Measurements from ENCODE around the gene ADARB2.
A peak's percentile ranks its signal among the peaks of the same experiment; 100 is the strongest.

ADARB2 gene

GRCh38 chr10:1149793-1150637 is 587.3 kb downstream of the ADARB2 start:
- H3K27me3 ChIP-seq (ENCODE audit: insufficient read depth, low read depth): no peaks in the 10 kb centered on the region

GRCh38 chr10:1148855-1149605 is 588.3 kb downstream of the ADARB2 start:
- Histone ChIP-seq H3K27ac (no peak overlapping the region), H2AFZ (ENCODE audit: low read depth) (no peak overlapping the region), H3K27me3 (ENCODE audit: insufficient read depth, low read depth) (no peaks in the 10 kb centered on the region), H3K4me1 (ENCODE audit: low read depth, poor library complexity, severe bottlenecking) (no peaks in the 10 kb centered on the region), H3K4me2 (no peak overlapping the region), H4K20me1 (ENCODE audit: insufficient read depth) (no peaks in the 10 kb centered on the region), H3K9ac (no peak overlapping the region), H3K36me3 (ENCODE audit: insufficient read depth) (no peaks in the 10 kb centered on the region), H3K79me2 (ENCODE audit: insufficient read depth, low read depth) (no peaks in the 10 kb centered on the region), H3K4me3 (IDR thresholded peaks at IDR 0.05; ENCODE audit: insufficient read depth, low read depth, low read length) (no peak overlapping the region)
- TF ChIP-seq, protein P1, sequence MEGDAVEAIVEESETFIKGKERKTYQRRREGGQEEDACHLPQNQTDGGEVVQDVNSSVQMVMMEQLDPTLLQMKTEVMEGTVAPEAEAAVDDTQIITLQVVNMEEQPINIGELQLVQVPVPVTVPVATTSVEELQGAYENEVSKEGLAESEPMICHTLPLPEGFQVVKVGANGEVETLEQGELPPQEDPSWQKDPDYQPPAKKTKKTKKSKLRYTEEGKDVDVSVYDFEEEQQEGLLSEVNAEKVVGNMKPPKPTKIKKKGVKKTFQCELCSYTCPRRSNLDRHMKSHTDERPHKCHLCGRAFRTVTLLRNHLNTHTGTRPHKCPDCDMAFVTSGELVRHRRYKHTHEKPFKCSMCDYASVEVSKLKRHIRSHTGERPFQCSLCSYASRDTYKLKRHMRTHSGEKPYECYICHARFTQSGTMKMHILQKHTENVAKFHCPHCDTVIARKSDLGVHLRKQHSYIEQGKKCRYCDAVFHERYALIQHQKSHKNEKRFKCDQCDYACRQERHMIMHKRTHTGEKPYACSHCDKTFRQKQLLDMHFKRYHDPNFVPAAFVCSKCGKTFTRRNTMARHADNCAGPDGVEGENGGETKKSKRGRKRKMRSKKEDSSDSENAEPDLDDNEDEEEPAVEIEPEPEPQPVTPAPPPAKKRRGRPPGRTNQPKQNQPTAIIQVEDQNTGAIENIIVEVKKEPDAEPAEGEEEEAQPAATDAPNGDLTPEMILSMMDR (conservative IDR thresholded peaks at IDR 0.05; ENCODE audit: low read depth, low read length): no peak

More at GRCh38 chr10:1149793-1150637, 587.3 kb downstream of the ADARB2 start:
- no peak overlapping the region for H3K27ac ChIP-seq
- H3K4me3 ChIP-seq (IDR thresholded peaks at IDR 0.05; ENCODE audit: insufficient read depth, low read depth, low read length): no peak overlapping the region
- H3K4me2 ChIP-seq: no peak overlapping the region
- H3K36me3 ChIP-seq (ENCODE audit: insufficient read depth): no peaks in the 10 kb centered on the region
- TF ChIP-seq, protein P1 (conservative IDR thresholded peaks at IDR 0.05; ENCODE audit: low read depth, low read length): no peak
- no peaks in the 10 kb centered on the region for H4K20me1 ChIP-seq (ENCODE audit: insufficient read depth)
- H2AFZ ChIP-seq (ENCODE audit: low read depth): no peak overlapping the region
- H3K9ac ChIP-seq: no peak overlapping the region
- H3K4me1 ChIP-seq (ENCODE audit: low read depth, poor library complexity, severe bottlenecking): no peaks in the 10 kb centered on the region
- H3K79me2 ChIP-seq (ENCODE audit: insufficient read depth, low read depth): no peaks in the 10 kb centered on the region

DNA sequence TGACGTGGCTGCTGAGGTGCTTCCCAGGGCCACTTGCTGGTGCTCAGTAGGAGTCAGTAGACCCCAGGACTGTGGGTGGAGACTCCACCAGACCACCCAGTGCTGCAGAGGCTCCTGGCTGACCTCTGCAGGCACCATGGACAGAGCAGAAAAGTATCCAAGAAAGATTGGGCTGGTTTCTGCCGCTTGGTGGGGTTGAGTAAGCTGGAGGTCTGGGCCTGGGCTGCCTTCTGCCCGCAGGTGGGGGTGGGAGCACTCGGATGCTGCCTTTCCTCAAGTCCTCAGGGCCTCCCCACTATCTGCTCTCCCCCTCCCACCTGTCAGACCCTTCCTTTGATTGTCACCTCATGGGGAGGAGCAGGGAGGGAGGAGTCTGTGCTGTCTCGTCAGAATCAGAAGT is 589.5 kb downstream of the ADARB2 start:
- Histone ChIP-seq H3K4me3 (IDR thresholded peaks at IDR 0.05; ENCODE audit: insufficient read depth, low read depth, low read length) (no peak overlapping the region), H4K20me1 (ENCODE audit: insufficient read depth) (no peaks in the 10 kb centered on the region), H3K4me1 (ENCODE audit: low read depth, poor library complexity, severe bottlenecking) (no peaks in the 10 kb centered on the region), H3K36me3 (ENCODE audit: insufficient read depth) (no peaks in the 10 kb centered on the region), H2AFZ (ENCODE audit: low read depth) (no peak overlapping the region), H3K27me3 (ENCODE audit: insufficient read depth, low read depth) (no peaks in the 10 kb centered on the region), H3K4me2 (no peak overlapping the region), H3K27ac (no peak overlapping the region), H3K9ac (no peak overlapping the region), H3K79me2 (ENCODE audit: insufficient read depth, low read depth) (no peaks in the 10 kb centered on the region)
- TF ChIP-seq, protein P1 (conservative IDR thresholded peaks at IDR 0.05; ENCODE audit: low read depth, low read length): no peak

- TF ChIP-seq, protein P1 (conservative IDR thresholded peaks at IDR 0.05; ENCODE audit: low read depth, low read length): peak; percentile 47; the same call in 1 of the 2 replicates
- Histone ChIP-seq H3K4me1 (ENCODE audit: low read depth, poor library complexity, severe bottlenecking) (no peaks in the 10 kb centered on the region), H3K27me3 (ENCODE audit: insufficient read depth, low read depth) (no peaks in the 10 kb centered on the region), H3K4me2 (no peak overlapping the region), H3K36me3 (ENCODE audit: insufficient read depth) (no peaks in the 10 kb centered on the region), H2AFZ (ENCODE audit: low read depth) (no peak overlapping the region), H3K27ac (no peak overlapping the region), H3K79me2 (ENCODE audit: insufficient read depth, low read depth) (no peaks in the 10 kb centered on the region), H3K9ac (no peak overlapping the region), H3K4me3 (IDR thresholded peaks at IDR 0.05; ENCODE audit: insufficient read depth, low read depth, low read length) (no peak overlapping the region), H4K20me1 (ENCODE audit: insufficient read depth) (no peaks in the 10 kb centered on the region)
Observed at GRCh38 chr10:1142596-1142995, 594.7 kb downstream of the ADARB2 start.
